ENCODE data around the gene VAT1L.

VAT1L gene

GRCh38 chr16:77788181-77789084 lies at the start of gene VAT1L:
VAT1L (plus strand) TSS chr16:77788564; CDS start chr16:77788683, 119 bp downstream.
- no peak for DNase-seq

- no peak for DNase-seq
Measured at GRCh38 chr16:77738706-77739558, 49.4 kb upstream of the VAT1L start.

- no peak for DNase-seq
Measured at GRCh38 chr16:77739559-77739892, 48.8 kb upstream of the VAT1L start.

GRCh38 chr16:77744141-77744540 lies 44.2 kb upstream of the VAT1L start:
- no peak for DNase-seq

- DNase-seq, result no peak
Measured at GRCh38 chr16:77745972-77746371, 42.4 kb upstream of the VAT1L start.

GRCh38 chr16:77748421-77749005 lies 39.9 kb upstream of the VAT1L start:
- DNase-seq, result no peak

GRCh38 chr16:77749415-77749814 lies 38.9 kb upstream of the VAT1L start:
- no peak for DNase-seq

- DNase-seq, result no peak
Measured at GRCh38 chr16:77758046-77758445, 30.3 kb upstream of the VAT1L start.

GRCh38 chr16:77758508-77758907 lies 29.9 kb upstream of the VAT1L start:
- DNase-seq, result no peak

GRCh38 chr16:77759201-77759600 lies 29.2 kb upstream of the VAT1L start:
- no peak for DNase-seq

- no peak for DNase-seq
Measured at GRCh38 chr16:77759821-77760220, 28.5 kb upstream of the VAT1L start.

- no peak for DNase-seq
Measured at GRCh38 chr16:77760800-77761199, 27.6 kb upstream of the VAT1L start.

- DNase-seq, result no peak
Measured at GRCh38 chr16:77761204-77761603, 27.2 kb upstream of the VAT1L start.

- no peak for DNase-seq
Measured at GRCh38 chr16:77762262-77762661, 26.1 kb upstream of the VAT1L start.

- DNase-seq, result no peak
Measured at GRCh38 chr16:77763994-77764393, 24.4 kb upstream of the VAT1L start.

GRCh38 chr16:77767211-77767610 lies 21.2 kb upstream of the VAT1L start:
- DNase-seq, result no peak

GRCh38 chr16:77767826-77768225 lies 20.5 kb upstream of the VAT1L start:
- no peak for DNase-seq

GRCh38 chr16:77775911-77776909 lies 12.2 kb upstream of the VAT1L start:
- DNase-seq, result no peak

- no peak for DNase-seq
Measured at GRCh38 chr16:77777745-77778144, 10.6 kb upstream of the VAT1L start.

GRCh38 chr16:77780378-77780837 lies 8.0 kb upstream of the VAT1L start:
- no peak for DNase-seq

GRCh38 chr16:77781091-77781490 lies 7.3 kb upstream of the VAT1L start:
- DNase-seq, result no peak

- DNase-seq, result no peak
Measured at GRCh38 chr16:77782694-77783093, 5.7 kb upstream of the VAT1L start.

Data from activated CD4-positive, alpha-beta T cell treated with anti-CD3 and anti-CD28 coated beads, Interleukin-2, amount 50 U/mL, for 1 hour (primary cell).